Transverse colon (tissue), 4 donors: Measurements from ENCODE around the gene DAB2IP.

ENCODE experiments used
- CTCF ChIP-seq, 5 experiments: fragments of 200-600 bp in 3 of 5; fragments of 450-650 bp in 2 of 5; sonication (generic) in 3 of 5; IDR thresholded peaks; 1 replicate in 2 of 5; 2 replicates in 3 of 5; pipeline ENCODE4 v1.5.1; 2016 to 2017; ENCODE audit warnings: antibody characterized with exemption in 5 of 5, inconsistent platforms in 3 of 5, mild to moderate bottlenecking in 2 of 5, moderate library complexity in 1 of 5
- EP300 ChIP-seq: sonication (generic); formaldehyde crosslinking; IDR thresholded peaks from one replicate; pipeline ENCODE4 v1.6.1; 2017; ENCODE audit warnings: antibody characterized with exemption, low read depth
- POLR2A ChIP-seq: fragments of 450-650 bp; IDR thresholded peaks from one replicate; pipeline ENCODE4 v1.6.1; 2016; ENCODE audit warnings: antibody characterized with exemption, mild to moderate bottlenecking, moderate library complexity
- POLR2AphosphoS5 ChIP-seq, 3 donors: sonication (generic); formaldehyde crosslinking; IDR thresholded peaks; one replicate each; pipeline ENCODE4 v1.6.1; 2016; ENCODE audit warnings: antibody characterized with exemption in 3 of 3

- TF ChIP-seq CTCF (IDR thresholded peaks at IDR 0.05) (no peak), POLR2A (no peak), POLR2AphosphoS5 (IDR thresholded peaks at IDR 0.05) (no peak), EP300 (no peak)
Observed at GRCh38 chr9:121784731-121785411, 133.4 kb downstream of the DAB2IP start.
